Spinal cord (tissue), 10 donors: ENCODE results near the gene MYRF. TPM values are rescaled to one million over a fixed set of nuclear protein-coding genes. Genes with fewer than 3 reads are reported as not detected.

ENCODE experiments used
- DNase-seq, 6 donors: peaks; one replicate each; pipeline versions ENCODE4 v3.0.0 to v3.0.0-alpha.2; 2013 to 2015; ENCODE audit warnings: low spot score in 6 of 6, low read depth in 4 of 6
- H3K27ac ChIP-seq: one replicate; pipeline ENCODE4 v1.5.1; 2013; ENCODE audit warnings: low read depth, low read length, control low read depth
- H3K27me3 ChIP-seq: one replicate; pipeline ENCODE4 v1.6.1; 2013; ENCODE audit warnings: low read length; ENCODE audit not compliant: control insufficient read depth, insufficient read depth
- H3K36me3 ChIP-seq: one replicate; pipeline ENCODE4 v1.6.1; 2013; ENCODE audit warnings: low read length; ENCODE audit not compliant: control insufficient read depth, insufficient read depth
- H3K4me1 ChIP-seq: one replicate; pipeline ENCODE4 v1.6.1; 2013; ENCODE audit warnings: low read length; ENCODE audit not compliant: control insufficient read depth, insufficient read depth
- H3K4me3 ChIP-seq: one replicate; pipeline ENCODE4 v1.5.1; 2013; ENCODE audit warnings: low read depth, low read length, control low read depth
- H3K9me3 ChIP-seq: one replicate; pipeline ENCODE4 v1.6.1; 2013; ENCODE audit warnings: low read length; ENCODE audit not compliant: control insufficient read depth, insufficient read depth
- WGBS: methylation state at CpG from one replicate; pipeline ENCODE4 v1.1.5; 2013; ENCODE audit warnings: missing lambda C conversion rate; ENCODE audit not compliant: insufficient coverage; 5-methylcytosine and 5-hydroxymethylcytosine counted together
- polyA plus RNA-seq, 2 donors: library from polyadenylated mRNA; unstranded; fragments of 120-200 nt; gene quantifications; one replicate each; pipeline ENCODE4 v1.2.1, GENCODE V29; 2013; ENCODE audit not compliant: insufficient read length in 2 of 2
- total RNA-seq, 2 donors: library from RNA; depleted of rRNA in 1 of 2; stranded (reverse); fragments of 120-200 nt in 1 of 2; fragments of >200 nt in 1 of 2; gene quantifications; one replicate each; pipeline versions ENCODE4 v1.2.3 to v1.2.4, GENCODE V29; 2013 to 2014
- donor health status: healthy.

MYRF gene
- total and polyA plus RNA-seq, 4 donors = 13.6 to 135 (median 64.8) TPM

DNA sequence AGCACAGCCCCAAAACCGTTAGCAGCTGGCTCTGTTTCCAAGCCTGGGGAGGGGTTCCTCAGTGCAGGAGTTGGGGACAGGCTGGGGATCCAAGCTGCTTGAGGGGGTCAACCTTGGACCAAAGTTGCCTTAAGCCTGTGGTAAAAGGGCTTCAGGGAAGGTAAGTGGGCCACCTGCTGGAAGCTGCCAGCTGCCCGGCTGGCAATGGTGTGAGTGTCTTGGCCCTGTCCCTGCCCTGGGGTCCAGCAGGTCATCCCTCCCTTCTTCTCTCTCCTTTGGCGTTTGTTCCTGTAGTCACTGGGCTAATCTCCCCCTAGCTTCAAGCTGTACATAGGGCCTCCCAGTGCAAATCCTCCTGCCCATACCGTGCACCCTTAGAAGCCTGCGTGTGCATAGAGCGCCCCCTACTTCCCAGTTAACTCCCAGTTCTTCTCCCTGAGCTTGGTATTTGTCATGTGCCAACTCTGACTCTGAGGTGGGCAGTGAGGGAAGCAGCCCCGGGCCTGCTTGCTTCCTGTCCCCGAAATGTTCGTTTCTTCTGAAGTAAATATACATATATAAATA, 35.6 kb downstream of the MYRF start:
- Histone ChIP-seq H3K4me1 (peaks cover 26% of the 10 kb centered on the region), H3K36me3 (peaks cover 75% of the 10 kb centered on the region), H3K27ac (no peak overlapping the region), H3K9me3 (no peaks in the 10 kb centered on the region), H3K4me3 (no peak overlapping the region), H3K27me3 (no peaks in the 10 kb centered on the region)
- DNase-seq = peak in 2 of 6 donors; percentile 42 to 49
- 53% methylated on average over 6 of the region's 9 CpGs for WGBS

DNA sequence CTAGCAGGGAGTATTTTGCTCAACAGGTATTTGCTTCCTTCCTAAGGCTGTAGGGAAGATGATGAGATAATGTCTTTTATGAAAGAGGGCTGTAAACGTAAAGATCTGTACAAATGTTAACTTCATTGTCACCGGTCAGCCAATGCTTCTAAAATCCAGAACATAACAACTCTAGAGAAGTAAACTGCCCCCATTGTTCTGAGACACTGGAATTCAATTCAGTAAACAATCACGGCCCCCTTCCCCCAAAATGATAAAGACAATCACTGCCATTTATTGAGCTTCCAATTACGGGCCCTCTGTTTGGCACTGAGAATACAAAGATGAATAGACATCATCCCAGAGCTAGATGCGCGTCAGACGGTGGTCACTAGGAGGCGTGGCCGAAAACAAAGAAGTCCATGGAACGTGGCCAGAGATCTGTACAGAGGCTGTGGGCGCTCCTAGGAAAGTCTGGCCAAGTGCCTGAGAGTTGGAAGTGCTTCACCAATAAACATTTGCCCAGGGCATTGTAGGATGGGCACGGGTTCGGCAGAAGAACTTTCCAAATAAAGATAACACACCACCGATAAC, 39.4 kb downstream of the MYRF start:
- H3K27ac ChIP-seq = peak overlapping the region; percentile 93

DNA sequence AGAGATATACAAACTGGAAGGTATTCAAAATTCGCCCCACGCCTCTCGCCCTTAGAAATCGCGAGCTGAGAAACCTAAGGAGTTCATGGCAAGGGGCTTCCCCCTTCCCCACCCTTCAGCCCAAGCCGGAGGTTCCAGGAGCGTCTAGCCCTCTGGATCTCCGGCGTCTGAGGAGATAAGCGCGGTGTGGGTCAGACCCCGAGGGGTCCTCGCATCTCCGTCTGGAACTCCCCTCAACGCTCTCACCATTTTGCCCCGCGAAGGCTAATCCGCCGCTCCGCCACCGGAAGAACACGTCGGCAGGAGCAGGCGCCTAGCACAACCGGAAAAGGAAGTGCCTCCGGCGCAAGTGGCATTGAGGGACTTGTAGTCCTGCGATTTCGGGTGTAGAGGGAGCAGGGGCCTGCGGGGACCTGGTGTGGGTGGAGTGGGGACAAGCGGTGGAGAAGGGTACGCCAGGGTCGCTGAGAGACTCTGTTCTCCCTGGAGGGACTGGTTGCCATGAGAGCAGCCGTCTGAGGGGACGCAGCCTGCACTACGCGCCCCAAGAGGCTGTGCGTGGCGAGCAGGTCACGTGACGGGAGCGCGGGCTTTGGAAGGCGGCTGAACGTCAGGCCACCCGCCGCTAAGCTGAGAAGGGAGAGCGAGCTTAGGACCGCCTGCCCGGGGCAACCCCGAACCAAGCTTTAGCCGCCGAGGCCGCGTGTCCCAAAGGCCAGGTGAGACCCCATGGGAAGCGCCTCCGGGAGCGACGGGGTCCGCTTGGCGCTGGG, 40.1 kb downstream of the MYRF start, which contains the start of the genes FEN1 and TMEM258:
Gene FEN1, plus strand, starts transcription at position 602 of the 773 bp plus-strand sequence. CDS start 2,451 bp downstream, outside the sequence.
Gene TMEM258, minus strand, starts transcription at position 290 of the 773 bp plus-strand sequence. Its CDS starts 41 bp downstream, at position 249.
- Histone ChIP-seq H3K4me3 (peak within 1 kb of the TSS; percentile 90), H3K4me1 (peaks cover 38% of the 10 kb centered on the region), H3K36me3 (peaks cover 44% of the 10 kb centered on the region), H3K27me3 (no peaks in the 10 kb centered on the region), H3K9me3 (no peaks in the 10 kb centered on the region), H3K27ac (peak within 1 kb of the TSS; percentile 93)
- 0% methylated on average over 60 of the region's 61 CpGs for WGBS
- DNase-seq = peak; percentile 80 to 98 (median 92)

More for the DNA sequence above, 39.4 kb downstream of the MYRF start:
- Histone ChIP-seq H3K27me3 (no peaks in the 10 kb centered on the region), H3K36me3 (peaks cover 51% of the 10 kb centered on the region), H3K4me1 (peaks cover 38% of the 10 kb centered on the region), H3K4me3 (peak overlapping the region; percentile 90), H3K9me3 (no peaks in the 10 kb centered on the region)
- WGBS = 0% methylated on average over 11 of the region's 14 CpGs
- peak; percentile 61 to 94 (median 74) for DNase-seq

DNA sequence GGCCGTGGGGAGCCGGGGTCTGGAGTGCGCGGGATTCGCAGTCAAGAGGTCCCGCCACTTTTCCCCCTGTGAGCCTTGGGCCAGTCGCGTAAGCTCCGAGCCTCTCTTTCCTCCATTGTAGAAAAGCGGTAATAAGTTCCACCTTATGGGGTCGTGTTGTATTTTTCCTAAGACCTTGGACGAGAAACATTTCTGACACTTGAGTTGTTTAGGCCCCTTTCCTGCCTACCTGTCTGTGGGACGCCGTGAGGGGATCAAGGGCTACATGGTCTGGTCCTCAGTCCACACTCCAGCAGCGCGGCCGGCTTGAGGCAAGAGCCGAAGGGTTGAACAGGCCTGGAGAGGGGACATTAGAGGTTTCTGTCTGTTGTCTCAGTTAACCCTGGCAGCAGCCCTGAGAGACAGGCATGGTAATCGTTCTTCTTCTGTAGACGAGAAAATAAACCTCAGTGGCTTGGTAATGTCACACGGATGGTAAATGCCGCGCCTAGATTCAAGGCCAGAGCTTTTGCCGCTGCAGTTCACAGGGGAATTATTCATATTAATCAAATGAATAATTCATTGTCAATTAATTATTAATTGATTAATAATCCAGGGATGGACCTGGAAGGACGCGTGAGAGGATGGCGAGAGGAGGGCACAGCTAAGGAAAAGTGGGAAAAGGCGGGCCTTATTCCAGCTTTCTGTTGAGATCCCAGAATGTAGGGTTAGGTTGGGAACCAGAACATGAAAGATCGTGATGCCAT, 40.8 kb downstream of the MYRF start:
- WGBS = 5% methylated on average over 19 of the region's 29 CpGs
- Histone ChIP-seq H3K36me3 (peaks cover 36% of the 10 kb centered on the region), H3K4me3 (peak overlapping the region; percentile 90), H3K27ac (peak overlapping the region; percentile 93), H3K27me3 (no peaks in the 10 kb centered on the region), H3K4me1 (peaks cover 33% of the 10 kb centered on the region), H3K9me3 (no peaks in the 10 kb centered on the region)
- peak in 1 of 6 donors; percentile 7 for DNase-seq

DNA sequence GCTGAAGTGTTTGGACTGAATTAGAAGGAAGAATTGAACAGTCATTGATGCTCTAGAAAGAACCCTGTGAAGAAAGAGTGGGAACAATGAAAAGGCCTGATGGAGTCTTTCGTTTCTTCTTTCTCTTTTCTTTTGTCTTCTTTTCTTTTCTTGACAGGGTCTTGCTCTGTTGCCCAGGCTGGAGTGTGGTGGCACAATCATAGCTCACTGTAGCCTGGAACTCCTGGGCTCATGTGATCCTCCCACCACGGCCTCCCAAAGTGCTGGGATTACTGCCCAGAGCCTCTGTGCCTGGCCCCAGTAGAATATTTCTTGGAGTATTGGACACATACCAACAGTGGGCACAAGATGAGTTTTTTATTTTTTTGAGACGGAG, 41.4 kb downstream of the MYRF start:
- H3K4me1 ChIP-seq = peaks cover 33% of the 10 kb centered on the region
- H3K27me3 ChIP-seq = no peaks in the 10 kb centered on the region
- 13% methylated on average over 1 of the region's 3 CpGs for WGBS
- peaks cover 31% of the 10 kb centered on the region for H3K36me3 ChIP-seq
- peak overlapping the region; percentile 90 for H3K4me3 ChIP-seq
- no peaks in the 10 kb centered on the region for H3K9me3 ChIP-seq
- no peak for DNase-seq
- no peak overlapping the region for H3K27ac ChIP-seq

DNA sequence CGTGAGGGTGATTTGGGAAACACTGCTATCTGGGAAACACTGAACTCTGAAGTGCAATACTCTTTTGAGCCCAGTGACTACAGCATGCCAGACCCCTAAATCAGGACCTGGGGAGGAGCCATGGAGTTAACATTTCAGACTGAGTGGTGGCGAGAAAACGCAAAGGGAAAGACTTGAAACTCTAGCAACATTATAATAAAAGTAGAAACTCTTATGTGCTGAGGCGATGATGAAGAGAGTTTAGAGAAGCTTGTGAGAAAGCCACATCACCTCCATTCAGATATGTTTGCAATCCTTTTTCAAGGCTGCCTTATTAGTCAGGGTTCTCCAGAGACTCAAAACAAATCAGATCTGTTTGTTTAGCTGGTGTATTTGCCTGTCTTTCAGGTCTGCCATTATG, 42.1 kb downstream of the MYRF start:
- H3K36me3 ChIP-seq = peaks cover 23% of the 10 kb centered on the region
- no peak overlapping the region for H3K27ac ChIP-seq
- no peaks in the 10 kb centered on the region for H3K9me3 ChIP-seq
- no peaks in the 10 kb centered on the region for H3K27me3 ChIP-seq
- no peak overlapping the region for H3K4me3 ChIP-seq
- no peak for DNase-seq
- 90% methylated on average over 1 of the region's 4 CpGs for WGBS
- peaks cover 29% of the 10 kb centered on the region for H3K4me1 ChIP-seq

DNA sequence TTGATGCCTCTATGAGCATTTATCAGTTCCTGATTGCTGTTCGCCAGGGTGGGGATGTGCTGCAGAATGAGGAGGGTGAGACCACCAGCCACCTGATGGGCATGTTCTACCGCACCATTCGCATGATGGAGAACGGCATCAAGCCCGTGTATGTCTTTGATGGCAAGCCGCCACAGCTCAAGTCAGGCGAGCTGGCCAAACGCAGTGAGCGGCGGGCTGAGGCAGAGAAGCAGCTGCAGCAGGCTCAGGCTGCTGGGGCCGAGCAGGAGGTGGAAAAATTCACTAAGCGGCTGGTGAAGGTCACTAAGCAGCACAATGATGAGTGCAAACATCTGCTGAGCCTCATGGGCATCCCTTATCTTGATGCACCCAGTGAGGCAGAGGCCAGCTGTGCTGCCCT, 43.0 kb downstream of the MYRF start:
- H3K4me1 ChIP-seq = peaks cover 21% of the 10 kb centered on the region
- no peaks in the 10 kb centered on the region for H3K9me3 ChIP-seq
- WGBS = 73% methylated on average over 11 of the region's 12 CpGs
- peaks cover 22% of the 10 kb centered on the region for H3K36me3 ChIP-seq
- no peak for DNase-seq
- H3K4me3 ChIP-seq = no peak overlapping the region
- no peaks in the 10 kb centered on the region for H3K27me3 ChIP-seq
- H3K27ac ChIP-seq = no peak overlapping the region

DNA sequence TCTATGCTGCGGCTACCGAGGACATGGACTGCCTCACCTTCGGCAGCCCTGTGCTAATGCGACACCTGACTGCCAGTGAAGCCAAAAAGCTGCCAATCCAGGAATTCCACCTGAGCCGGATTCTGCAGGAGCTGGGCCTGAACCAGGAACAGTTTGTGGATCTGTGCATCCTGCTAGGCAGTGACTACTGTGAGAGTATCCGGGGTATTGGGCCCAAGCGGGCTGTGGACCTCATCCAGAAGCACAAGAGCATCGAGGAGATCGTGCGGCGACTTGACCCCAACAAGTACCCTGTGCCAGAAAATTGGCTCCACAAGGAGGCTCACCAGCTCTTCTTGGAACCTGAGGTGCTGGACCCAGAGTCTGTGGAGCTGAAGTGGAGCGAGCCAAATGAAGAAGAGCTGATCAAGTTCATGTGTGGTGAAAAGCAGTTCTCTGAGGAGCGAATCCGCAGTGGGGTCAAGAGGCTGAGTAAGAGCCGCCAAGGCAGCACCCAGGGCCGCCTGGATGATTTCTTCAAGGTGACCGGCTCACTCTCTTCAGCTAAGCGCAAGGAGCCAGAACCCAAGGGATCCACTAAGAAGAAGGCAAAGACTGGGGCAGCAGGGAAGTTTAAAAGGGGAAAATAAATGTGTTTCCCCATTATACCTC, 43.6 kb downstream of the MYRF start:
- peaks cover 17% of the 10 kb centered on the region for H3K4me1 ChIP-seq
- peaks cover 21% of the 10 kb centered on the region for H3K36me3 ChIP-seq
- WGBS = 92% methylated on average over 16 of the region's 18 CpGs
- no peak overlapping the region for H3K4me3 ChIP-seq
- H3K27ac ChIP-seq = no peak overlapping the region
- no peaks in the 10 kb centered on the region for H3K9me3 ChIP-seq
- no peaks in the 10 kb centered on the region for H3K27me3 ChIP-seq
- no peak for DNase-seq
